OCI-LY7 (cell line): ENCODE measurements around the gene NPAS2. TPM values are rescaled to one million over a fixed set of nuclear protein-coding genes. Genes with fewer than 3 reads are reported as not detected.

Experiments used
- BruUV-seq: library from RNA; stranded (reverse); fragments of 400-500 nt; replicated peaks from 2 replicates; lab custom pipeline; 2021; lab: Mats Ljungman, UMichigan
- CTCF ChIA-PET: fragments of 300-600 bp; sonication (Branson Sonifier 250); formaldehyde crosslinking; loops from one replicate; lab custom pipeline; 2022; ENCODE audit warnings: antibody characterized with exemption; ENCODE audit not compliant: unreplicated experiment; lab: Charles Lee
- POLR2A ChIA-PET: fragments of 300-600 bp; sonication (Branson Sonifier 250); formaldehyde crosslinking; loops from one replicate; lab custom pipeline; 2022; ENCODE audit warnings: antibody characterized with exemption; lab: Charles Lee
- DNase-seq: peaks from one replicate; pipeline ENCODE4 v3.0.0-alpha.2; 2015; ENCODE audit warnings: low spot score
- H2AFZ ChIP-seq: fragments of 200-600 bp; sonication (generic), shearing (Covaris generic); 2 replicates; pipeline ENCODE4 v1.6.1; 2014; ENCODE audit warnings: mild to moderate bottlenecking, antibody characterized with exemption, low read length, moderate library complexity
- H3K27ac ChIP-seq: fragments of 200-600 bp; sonication (generic); 2 replicates; pipeline ENCODE4 v1.5.1; 2014; ENCODE audit warnings: mixed run types, low read depth, mild to moderate bottlenecking, moderate library complexity, low read length, inconsistent platforms; ENCODE audit not compliant: poor library complexity, severe bottlenecking
- H3K36me3 ChIP-seq: fragments of 200-600 bp; sonication (generic); 2 replicates; pipeline ENCODE4 v1.6.1; 2014; ENCODE audit warnings: mild to moderate bottlenecking, antibody characterized with exemption, low read length, moderate library complexity, mixed read lengths; ENCODE audit not compliant: insufficient read depth
- H3K4me1 ChIP-seq: fragments of 200-600 bp; sonication (generic); 2 replicates; pipeline ENCODE4 v1.5.1; 2014; ENCODE audit warnings: mild to moderate bottlenecking, low read length; ENCODE audit not compliant: insufficient read depth, poor library complexity, severe bottlenecking
- H3K4me2 ChIP-seq: fragments of 200-600 bp; sonication (generic); 2 replicates; pipeline ENCODE4 v1.6.1; 2014; ENCODE audit warnings: mild to moderate bottlenecking, low read length
- H3K4me3 ChIP-seq: fragments of 200-600 bp; sonication (generic); 2 replicates; pipeline ENCODE4 v1.5.1; 2014; ENCODE audit warnings: mild to moderate bottlenecking, low read depth, low read length; ENCODE audit not compliant: poor library complexity, severe bottlenecking
- H3K79me2 ChIP-seq: fragments of 200-600 bp; sonication (generic); 2 replicates; pipeline ENCODE4 v1.6.1; 2016; ENCODE audit warnings: low read depth, mild to moderate bottlenecking, low read length, moderate library complexity, mixed read lengths; ENCODE audit not compliant: insufficient read depth
- H3K9me2 ChIP-seq: fragments of 200-600 bp; sonication (generic); 2 replicates; pipeline ENCODE4 v1.6.1; 2016; ENCODE audit warnings: mild to moderate bottlenecking, low read length, mixed read lengths; ENCODE audit not compliant: insufficient read depth
- H3K9me3 ChIP-seq: fragments of 200-600 bp; sonication (generic); 2 replicates; pipeline ENCODE4 v1.6.1; 2014; ENCODE audit warnings: mild to moderate bottlenecking, mixed run types, low read length, mixed read lengths
- H4K20me1 ChIP-seq: fragments of 200-600 bp; sonication (generic); 2 replicates; pipeline ENCODE4 v1.6.1; 2014; ENCODE audit warnings: mild to moderate bottlenecking, antibody characterized with exemption, low read length, moderate library complexity, mixed read lengths; ENCODE audit not compliant: insufficient read depth
- EZH2phosphoT487 ChIP-seq: fragments of 200-600 bp; sonication (generic); IDR thresholded peaks from 2 replicates; pipeline ENCODE4 v1.6.1; 2018; ENCODE audit warnings: low read depth, borderline replicate concordance, mild to moderate bottlenecking, mixed run types, antibody characterized with exemption, low read length, moderate library complexity, mixed read lengths
- intact Hi-C: fragments of 100-400 bp; cut with micrococcal nuclease; formaldehyde crosslinking; loops from one replicate; pipeline ENCODE4 v1.10.0; 2022; ENCODE audit not compliant: unreplicated experiment
- total RNA-seq, 2 experiments: library from RNA; depleted of rRNA in 1 of 2; stranded (reverse); fragments of >200 nt in 1 of 2; shearing (Covaris generic) in 1 of 2; gene quantifications; 2 replicates each; pipeline ENCODE4 v1.2.3, GENCODE V29; 2014 to 2022
- TF ChIP-seq, protein P1 (sequence below): fragments of 200-600 bp; sonication (generic); conservative IDR thresholded peaks from 2 replicates; pipeline ENCODE4 v1.5.1; 2014; ENCODE audit warnings: mild to moderate bottlenecking, antibody characterized with exemption, low read length, moderate library complexity, mixed read lengths

NPAS2 gene
- total RNA-seq, 2 experiments from 2014 or later: not detected

DNA sequence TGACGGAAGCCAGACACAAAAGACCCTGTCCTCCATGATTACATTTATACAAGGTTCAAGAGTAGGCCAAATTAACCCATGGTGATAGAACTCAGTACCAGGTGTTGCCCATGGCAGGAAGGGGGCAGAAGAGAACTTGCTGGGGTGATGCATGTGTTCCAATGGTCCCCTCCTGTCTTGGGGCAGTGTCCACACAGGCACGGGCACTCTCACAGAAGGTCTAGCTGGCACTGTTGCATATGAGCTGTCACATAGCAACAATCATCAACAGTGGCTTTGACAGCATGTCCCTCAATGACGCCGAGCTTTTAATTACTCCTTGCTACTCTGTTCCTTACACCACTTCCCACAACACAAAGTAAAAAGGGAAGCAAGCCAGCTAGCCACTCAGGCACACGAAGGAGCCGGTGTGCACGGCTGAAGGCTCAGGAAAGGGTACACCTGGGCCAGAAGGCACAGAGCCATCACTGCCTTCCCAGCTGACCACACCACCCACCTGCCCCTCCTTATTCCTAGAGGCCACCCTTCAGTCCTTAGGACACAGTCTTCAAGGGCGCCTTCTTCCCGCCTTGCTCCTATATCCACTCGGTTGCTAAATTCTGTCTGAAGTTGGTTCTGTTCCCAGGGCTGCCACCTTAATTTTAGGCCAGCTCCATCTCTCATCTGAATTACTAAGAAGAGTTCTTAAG lies 211.1 kb downstream of the NPAS2 start:
- H3K27ac ChIP-seq: no peak overlapping the region
- H3K4me2 ChIP-seq: no peak overlapping the region
- H3K9me3 ChIP-seq: no peaks in the 10 kb centered on the region
- ChIA-PET CTCF (no interaction called here), POLR2A (interaction anchor here (0.6 to 0.8 kb wide), 2 partner anchors 22 to 278 kb away, joined by 3 to 4 read pairs; no protein-coding TSS in a partner anchor)
- no peaks in the 10 kb centered on the region for H3K4me1 ChIP-seq
- no peak overlapping the region for H2AFZ ChIP-seq
- DNase-seq: no peak
- no peaks in the 10 kb centered on the region for H3K36me3 ChIP-seq
- H3K79me2 ChIP-seq: no peaks in the 10 kb centered on the region
- BruUV-seq: no TSS peak
- H3K4me3 ChIP-seq: no peak overlapping the region
- no peak for TF ChIP-seq EZH2phosphoT487
- TF ChIP-seq, protein P1, sequence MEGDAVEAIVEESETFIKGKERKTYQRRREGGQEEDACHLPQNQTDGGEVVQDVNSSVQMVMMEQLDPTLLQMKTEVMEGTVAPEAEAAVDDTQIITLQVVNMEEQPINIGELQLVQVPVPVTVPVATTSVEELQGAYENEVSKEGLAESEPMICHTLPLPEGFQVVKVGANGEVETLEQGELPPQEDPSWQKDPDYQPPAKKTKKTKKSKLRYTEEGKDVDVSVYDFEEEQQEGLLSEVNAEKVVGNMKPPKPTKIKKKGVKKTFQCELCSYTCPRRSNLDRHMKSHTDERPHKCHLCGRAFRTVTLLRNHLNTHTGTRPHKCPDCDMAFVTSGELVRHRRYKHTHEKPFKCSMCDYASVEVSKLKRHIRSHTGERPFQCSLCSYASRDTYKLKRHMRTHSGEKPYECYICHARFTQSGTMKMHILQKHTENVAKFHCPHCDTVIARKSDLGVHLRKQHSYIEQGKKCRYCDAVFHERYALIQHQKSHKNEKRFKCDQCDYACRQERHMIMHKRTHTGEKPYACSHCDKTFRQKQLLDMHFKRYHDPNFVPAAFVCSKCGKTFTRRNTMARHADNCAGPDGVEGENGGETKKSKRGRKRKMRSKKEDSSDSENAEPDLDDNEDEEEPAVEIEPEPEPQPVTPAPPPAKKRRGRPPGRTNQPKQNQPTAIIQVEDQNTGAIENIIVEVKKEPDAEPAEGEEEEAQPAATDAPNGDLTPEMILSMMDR: no peak
- no peaks in the 10 kb centered on the region for H3K9me2 ChIP-seq
- H4K20me1 ChIP-seq: no peaks in the 10 kb centered on the region
- intact Hi-C loops: no loop called here

- no peak overlapping the region for H3K27ac ChIP-seq
- H3K36me3 ChIP-seq: no peaks in the 10 kb centered on the region
- H3K4me2 ChIP-seq: no peak overlapping the region
- H3K79me2 ChIP-seq: no peaks in the 10 kb centered on the region
- intact Hi-C loops: no loop called here
- no peaks in the 10 kb centered on the region for H3K4me1 ChIP-seq
- no peak overlapping the region for H2AFZ ChIP-seq
- ChIA-PET POLR2A (interaction anchor here (0.7 to 0.8 kb wide), 3 partner anchors 23 to 1190 kb away, joined by 3 to 4 read pairs (median 3); no protein-coding TSS in a partner anchor), CTCF (interaction anchor here (0.6 kb wide), 1 partner anchor 436 kb away, joined by 5 read pairs; no protein-coding TSS in a partner anchor)
- no TSS peak for BruUV-seq
- no peaks in the 10 kb centered on the region for H3K9me2 ChIP-seq
- no peaks in the 10 kb centered on the region for H4K20me1 ChIP-seq
- TF ChIP-seq, protein P1: no peak
- TF ChIP-seq EZH2phosphoT487: no peak
- H3K9me3 ChIP-seq: no peaks in the 10 kb centered on the region
- H3K4me3 ChIP-seq: no peak overlapping the region
- no peak for DNase-seq
Observed at GRCh38 chr2:101032084-101032776, 212.3 kb downstream of the NPAS2 start.
